HCT116 (cell line): ENCODE measurements around the gene MPZL2. TPM values are rescaled to one million over a fixed set of nuclear protein-coding genes. Genes with fewer than 3 reads are reported as not detected.

ENCODE experiments used
- ATAC-seq: fragments of 200-7000 bp; cut with Tn5 transposase; 2 replicates; pipeline ENCODE4 v1.9.1; 2020; ENCODE audit warnings: mild to moderate bottlenecking, moderate library complexity
- BruUV-seq: library from RNA; stranded (reverse); fragments of 400-500 nt; replicated peaks from 2 replicates; lab custom pipeline; 2021; lab: Mats Ljungman, UMichigan
- CTCF ChIA-PET: fragments of 300-600 bp; sonication (Branson Sonifier 250); formaldehyde crosslinking; loops from one replicate; lab custom pipeline; 2021; ENCODE audit warnings: antibody characterized with exemption; lab: Charles Lee
- POLR2A ChIA-PET: fragments of 300-600, 350-600 bp; sonication (Branson Sonifier 250); formaldehyde crosslinking; loops from one replicate; lab custom pipeline; 2021; ENCODE audit warnings: antibody characterized with exemption; lab: Charles Lee
- RAD21 ChIA-PET, 2 experiments: fragments of 300-600 bp; sonication (Branson Sonifier 250); formaldehyde crosslinking; loops; one replicate each; lab custom pipeline; 2023; ENCODE audit warnings: low total read pairs in 2 of 2; ENCODE audit not compliant: uncharacterized antibody in 2 of 2, unreplicated experiment in 2 of 2, low non-redundant PET in 1 of 2; lab: Charles Lee
- DNase-seq: peaks from one replicate; pipeline ENCODE4 v3.0.0-alpha.2; 2010; ENCODE audit warnings: low read depth, low spot score
- H2AFZ ChIP-seq: fragments of 200-600 bp; shearing (Covaris generic), sonication (generic); 2 replicates; pipeline ENCODE4 v1.6.1; 2017; ENCODE audit warnings: low read depth, mixed run types, mixed read lengths, antibody characterized with exemption, low read length; ENCODE audit not compliant: poor library complexity, severe bottlenecking
- H3K27ac ChIP-seq: 2 replicates; pipeline ENCODE4 v1.5.1; 2012; ENCODE audit warnings: low read depth, low read length
- H3K27me3 ChIP-seq: fragments of 200-600 bp; sonication (generic); 2 replicates; pipeline ENCODE4 v1.6.1; 2016; ENCODE audit warnings: mixed run types, low read length, mixed read lengths; ENCODE audit not compliant: insufficient read depth
- H3K36me3 ChIP-seq, 2 experiments: fragments of 200-500 bp in 1 of 2; fragments of 200-600 bp in 1 of 2; sonication (Bioruptor generic) in 1 of 2; sonication (generic) in 1 of 2; 2 replicates each; pipeline versions ENCODE4 v1.5.1 to v1.6.1; 2014 to 2016; ENCODE audit warnings: low read length in 2 of 2, inconsistent platforms in 1 of 2, mixed read lengths in 1 of 2, mixed run types in 1 of 2; ENCODE audit not compliant: insufficient read depth in 2 of 2, control insufficient read depth in 1 of 2
- H3K4me1 ChIP-seq, 2 experiments: fragments of 200-600 bp in 1 of 2; sonication (generic) in 1 of 2; 2 replicates each; pipeline versions ENCODE4 v1.5.1 to v1.6.1; 2012 to 2017; ENCODE audit warnings: low read length in 2 of 2, inconsistent platforms in 1 of 2, mild to moderate bottlenecking in 1 of 2, mixed read lengths in 1 of 2, mixed run types in 1 of 2, moderate library complexity in 1 of 2; ENCODE audit not compliant: insufficient read depth in 2 of 2, control insufficient read depth in 1 of 2
- H3K4me2 ChIP-seq: fragments of 200-600 bp; sonication (generic); 2 replicates; pipeline ENCODE4 v1.6.1; 2017; ENCODE audit warnings: mixed run types, low read length, mixed read lengths
- H3K4me3 ChIP-seq, 2 experiments: fragments of 200-600 bp in 1 of 2; sonication (generic) in 1 of 2; replicated peaks in 1 of 2; 2 replicates each; pipeline ENCODE4 v1.5.1; 2011 to 2016; ENCODE audit warnings: low read length in 2 of 2, control low read depth in 1 of 2, low read depth in 1 of 2, mild to moderate bottlenecking in 1 of 2, mixed read lengths in 1 of 2, mixed run types in 1 of 2
- H3K79me2 ChIP-seq: fragments of 200-600 bp; sonication (generic); 2 replicates; pipeline ENCODE4 v1.6.1; 2017; ENCODE audit warnings: mild to moderate bottlenecking, mixed run types, low read length, moderate library complexity, mixed read lengths; ENCODE audit not compliant: insufficient read depth
- H3K9ac ChIP-seq: fragments of 200-600 bp; sonication (generic); 2 replicates; pipeline ENCODE4 v1.6.1; 2016; ENCODE audit warnings: low read length, mixed read lengths
- H3K9me2 ChIP-seq: fragments of 200-600 bp; sonication (generic), shearing (Covaris generic); 2 replicates; pipeline ENCODE4 v1.6.1; 2017; ENCODE audit warnings: mixed run types, mild to moderate bottlenecking, moderate library complexity; ENCODE audit not compliant: insufficient read depth
- H3K9me3 ChIP-seq, 2 experiments: fragments of 200-500 bp in 1 of 2; fragments of 200-600 bp in 1 of 2; sonication (Bioruptor generic) in 1 of 2; sonication (generic) in 1 of 2; 2 replicates each; pipeline ENCODE4 v1.6.1; 2014 to 2017; ENCODE audit warnings: low read length in 2 of 2, mixed read lengths in 2 of 2, inconsistent platforms in 1 of 2, low read depth in 1 of 2, mild to moderate bottlenecking in 1 of 2, mixed run types in 1 of 2, moderate library complexity in 1 of 2; ENCODE audit not compliant: control insufficient read depth in 1 of 2, insufficient read depth in 1 of 2
- H4K20me1 ChIP-seq: fragments of 200-600 bp; sonication (generic), shearing (Covaris generic); 2 replicates; pipeline ENCODE4 v1.6.1; 2017; ENCODE audit warnings: mixed run types, mild to moderate bottlenecking, moderate library complexity; ENCODE audit not compliant: insufficient read depth
- CBX3 ChIP-seq: IDR thresholded peaks from 2 replicates; pipeline ENCODE4 v1.6.1; 2012; ENCODE audit warnings: low read depth
- CTCF ChIP-seq, 3 experiments: fragments of 200-600 bp in 1 of 3; sonication (generic) in 1 of 3; IDR thresholded peaks in 2 of 3; conservative IDR thresholded peaks in 1 of 3; 2 replicates each; pipeline ENCODE4 v1.5.1; 2012 to 2017; ENCODE audit warnings: low read depth in 2 of 3, low read length in 2 of 3, antibody characterized with exemption in 1 of 3, borderline replicate concordance in 1 of 3, control low read depth in 1 of 3, mild to moderate bottlenecking in 1 of 3, mixed read lengths in 1 of 3, mixed run types in 1 of 3, moderate library complexity in 1 of 3; ENCODE audit not compliant: insufficient read depth in 1 of 3
- EZH2 ChIP-seq: fragments of 200-600 bp; sonication (generic); IDR thresholded peaks from 2 replicates; pipeline ENCODE4 v1.6.1; 2017; ENCODE audit warnings: antibody characterized with exemption, mixed run types
- EZH2phosphoT487 ChIP-seq: fragments of 200-600 bp; IDR thresholded peaks from 2 replicates; pipeline ENCODE4 v1.6.1; 2018; ENCODE audit warnings: antibody characterized with exemption, borderline replicate concordance
- JUND ChIP-seq: IDR thresholded peaks from 2 replicates; pipeline ENCODE4 v1.6.1; 2012
- MAX ChIP-seq: IDR thresholded peaks from 2 replicates; pipeline ENCODE4 v1.6.1; 2012
- POLR2A ChIP-seq: IDR thresholded peaks from 2 replicates; pipeline ENCODE4 v1.7.0; 2011; ENCODE audit warnings: borderline replicate concordance; ENCODE audit not compliant: insufficient read depth, insufficient read length; ENCODE audit errors: extremely low read depth
- RAD21 ChIP-seq: IDR thresholded peaks from 2 replicates; pipeline ENCODE4 v1.6.1; 2012; ENCODE audit warnings: low read depth, mild to moderate bottlenecking
- REST ChIP-seq: IDR thresholded peaks from 2 replicates; pipeline ENCODE4 v1.6.1; 2012; ENCODE audit warnings: low read depth
- SRF ChIP-seq: IDR thresholded peaks from 2 replicates; pipeline ENCODE4 v1.6.1; 2012; ENCODE audit warnings: low read depth
- TCF7L2 ChIP-seq: IDR thresholded peaks from 2 replicates; pipeline ENCODE4 v1.7.0; 2011; ENCODE audit warnings: borderline replicate concordance, inconsistent platforms; ENCODE audit not compliant: insufficient read depth, insufficient read length; ENCODE audit errors: extremely low read depth
- YY1 ChIP-seq: IDR thresholded peaks from 2 replicates; pipeline ENCODE4 v1.6.1; 2011; ENCODE audit warnings: low read length, low read depth, moderate library complexity, mild to moderate bottlenecking; ENCODE audit not compliant: insufficient replicate concordance; ENCODE audit errors: extremely low read depth
- ZFX ChIP-seq: fragments of 450-650 bp; IDR thresholded peaks from 2 replicates; pipeline ENCODE4 v1.6.1; 2017
- ZNF274 ChIP-seq: fragments of 200-500 bp; sonication (Bioruptor generic); IDR thresholded peaks from 2 replicates; pipeline ENCODE4 v1.6.1; 2014; ENCODE audit warnings: mild to moderate bottlenecking, low read depth, low read length, inconsistent platforms
- intact Hi-C: fragments of 100-400 bp; cut with micrococcal nuclease; formaldehyde crosslinking; loops from 2 replicates; pipeline ENCODE4 v1.10.0; 2022
- total RNA-seq: library from RNA; stranded (reverse); gene quantifications from one replicate; pipeline ENCODE4 v1.2.1, GENCODE V29; 2021; ENCODE audit not compliant: unreplicated experiment

The MPZL2 gene
- total RNA-seq, 1 experiment from 2014 or later, result 16.8 TPM

- Histone ChIP-seq H3K9me3 (no peaks in the 10 kb centered on the region), H3K4me1 (peaks cover 14 to 33% of the 10 kb centered on the region in 2 experiments; a peak in 3 of 4 replicates), H3K9ac (no peak overlapping the region), H3K27ac (no peak overlapping the region), H4K20me1 (no peaks in the 10 kb centered on the region), H3K79me2 (no peaks in the 10 kb centered on the region), H3K9me2 (no peaks in the 10 kb centered on the region), H3K36me3 (no peaks in the 10 kb centered on the region; a peak in 1 of 4 replicates), H3K4me2 (no peak overlapping the region), H2AFZ (peak overlapping the region; percentile 56), H3K4me3 (no peak overlapping the region), H3K27me3 (no peaks in the 10 kb centered on the region)
- ATAC-seq, result no peak
- CTCF ChIA-PET, result interaction anchor here (0.6 to 1.6 kb wide), 4 partner anchors 30 to 141 kb away, joined by 3 to 5 read pairs (median 4); no protein-coding TSS in a partner anchor
- POLR2A ChIA-PET, result no interaction called here
- RAD21 ChIA-PET, result no interaction called here
- DNase-seq, result no peak
- intact Hi-C loops, result no loop called here
- BruUV-seq, result no TSS peak
- TF ChIP-seq CBX3, result no peak
- TF ChIP-seq RAD21, result no peak
- no peak for TF ChIP-seq YY1
- TF ChIP-seq REST, result no peak
- TF ChIP-seq JUND, result no peak
- TF ChIP-seq EZH2, result no peak
- no peak for TF ChIP-seq MAX
- no peak for TF ChIP-seq ZFX
- no peak for TF ChIP-seq CTCF (IDR thresholded peaks at IDR 0.05 in 2 of 3, conservative IDR thresholded peaks at IDR 0.05 in 1 of 3; ENCODE audit: borderline replicate concordance in 1 of 3, insufficient read depth in 1 of 3, low read depth in 2 of 3, low read length in 2 of 3)
- no peak for TF ChIP-seq ZNF274
- TF ChIP-seq POLR2A, result no peak
- no peak for TF ChIP-seq EZH2phosphoT487
- no peak for TF ChIP-seq TCF7L2
- no peak for TF ChIP-seq SRF
These were observed 1.9 kb upstream of the MPZL2 start for GRCh38 chr11:118265954-118266353.
